GM12873 (cell line): ENCODE measurements around the gene PLP1.

Source experiments
- CTCF ChIP-seq: IDR thresholded peaks from 2 replicates; pipeline ENCODE4 v1.5.1; 2012; ENCODE audit warnings: low read depth, mild to moderate bottlenecking, moderate library complexity, low read length, control low read depth; ENCODE audit not compliant: insufficient read depth; ENCODE audit errors: missing control alignments

Gene PLP1

GRCh38 chrX:103793545-103793940, 16.9 kb downstream of the PLP1 start:
- TF ChIP-seq CTCF: no peak

GRCh38 chrX:103794119-103794518, 17.5 kb downstream of the PLP1 start:
- TF ChIP-seq CTCF: no peak

DNA sequence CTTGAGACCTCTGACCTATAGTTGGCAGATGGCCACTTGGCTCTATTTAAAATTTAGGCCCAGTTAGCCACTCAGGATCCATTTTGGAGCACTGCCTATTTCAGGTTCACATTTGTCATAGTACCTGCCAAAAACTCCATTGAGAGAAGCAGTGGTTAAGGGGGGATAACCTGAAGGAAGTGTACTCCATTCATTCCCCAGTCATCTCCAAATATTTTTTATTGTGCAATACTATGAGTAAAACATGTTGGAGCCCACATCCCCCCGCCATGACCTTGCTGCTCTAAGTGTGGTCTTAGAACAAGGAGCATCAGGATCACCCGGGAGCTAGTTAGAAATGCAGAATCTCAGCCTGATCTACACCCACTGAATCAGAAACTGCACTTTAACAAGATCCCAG, 21.1 kb downstream of the PLP1 start:
- TF ChIP-seq CTCF: no peak

DNA sequence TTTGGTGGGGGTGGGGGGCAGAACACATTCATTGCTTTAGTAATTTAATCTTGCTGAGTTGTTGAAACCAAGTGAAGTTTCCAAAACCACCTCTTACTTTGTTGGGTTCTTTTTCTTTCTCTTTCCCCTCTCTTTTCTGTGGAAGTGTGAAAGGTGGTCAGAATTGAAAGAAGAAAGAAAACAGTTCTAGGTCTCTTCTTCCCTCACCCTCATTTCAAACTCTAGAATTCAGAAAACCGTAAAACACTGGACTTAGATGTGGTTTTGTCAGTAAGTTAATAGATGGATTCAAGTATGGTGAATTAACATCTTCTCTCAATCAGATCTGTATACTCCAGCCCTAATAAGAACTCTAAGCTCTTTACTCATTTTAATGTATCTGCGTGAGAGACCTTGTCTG, 23.7 kb downstream of the PLP1 start:
- no peak for TF ChIP-seq CTCF

DNA sequence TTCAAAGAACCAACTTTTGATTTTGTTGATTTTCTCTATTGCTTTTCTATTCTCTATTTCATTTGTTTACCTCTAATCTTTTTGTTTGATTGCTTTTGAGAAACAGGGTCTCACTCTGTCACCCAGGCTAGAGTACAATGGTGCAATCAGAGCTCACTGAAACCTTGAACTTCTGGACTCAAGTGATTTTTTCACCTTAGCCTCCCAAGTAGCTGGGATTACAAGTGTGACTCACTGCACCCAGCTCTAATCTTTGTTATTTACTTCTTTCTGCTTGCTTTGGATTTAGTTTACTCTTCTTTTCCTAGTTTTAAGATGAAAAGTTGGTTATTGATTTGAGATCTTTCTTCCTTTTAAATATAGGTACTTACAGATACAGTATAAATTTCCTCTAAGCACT, 29.2 kb downstream of the PLP1 start:
- TF ChIP-seq CTCF: no peak

DNA sequence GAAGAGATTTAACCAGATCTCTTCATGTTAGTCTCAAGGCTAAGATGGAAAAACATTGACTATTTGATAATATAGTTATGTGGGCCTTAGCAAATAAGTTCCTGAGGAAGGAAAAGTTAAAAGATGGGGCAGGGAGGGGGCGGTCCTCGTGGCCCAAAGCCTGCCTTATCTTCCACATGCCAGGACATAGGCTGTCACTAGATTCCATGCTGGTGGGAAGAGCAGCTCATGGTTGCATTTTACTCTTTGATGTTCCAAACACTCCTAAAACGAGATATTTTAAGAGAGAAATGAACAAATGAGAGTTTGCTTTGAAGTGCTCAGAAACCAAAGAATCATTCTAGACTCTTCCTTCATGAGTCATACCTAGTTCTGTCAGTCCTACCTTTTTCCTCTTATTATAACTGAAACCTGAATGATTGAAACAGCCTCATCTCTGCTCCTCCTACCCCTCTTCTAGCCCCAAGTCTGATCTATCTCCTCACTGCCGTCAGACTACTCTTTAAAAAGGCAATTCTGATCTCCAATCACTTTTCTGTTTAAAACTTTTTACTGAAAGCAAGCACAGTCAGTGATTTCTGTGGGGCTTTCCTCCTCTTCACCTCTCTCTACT, 30.3 kb downstream of the PLP1 start:
- no peak for TF ChIP-seq CTCF

- no peak for TF ChIP-seq CTCF
Measured at GRCh38 chrX:103811858-103812257, 35.2 kb downstream of the PLP1 start.
